Measurements from ENCODE around the gene ITGB3.

ITGB3 gene

DNA sequence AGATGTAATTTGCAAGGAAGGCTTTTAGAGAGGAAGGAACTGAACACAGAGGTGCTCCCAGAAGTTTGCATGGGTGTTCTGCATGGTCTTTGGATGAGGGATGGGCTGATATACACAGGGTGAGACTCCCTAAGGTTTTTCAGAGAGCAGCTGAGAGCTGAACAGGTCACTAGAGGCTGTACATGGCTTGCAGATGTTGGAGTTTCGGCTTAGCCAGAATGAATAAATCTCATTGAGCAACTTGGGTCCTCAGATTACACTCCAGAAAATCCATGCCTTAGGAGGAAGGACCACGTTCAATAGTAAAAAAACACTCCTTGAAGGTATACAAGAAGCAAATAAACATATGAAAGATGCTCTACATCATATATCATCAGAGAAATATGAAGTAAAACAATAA, 7.5 kb upstream of the ITGB3 start:
- no peak for TF ChIP-seq CTCF (IDR thresholded peaks at IDR 0.05; ENCODE audit: borderline replicate concordance, insufficient read depth, low read depth, low read length)
- no peak overlapping the region for H3K4me3 ChIP-seq (ENCODE audit: low read depth, low read length)

DNA sequence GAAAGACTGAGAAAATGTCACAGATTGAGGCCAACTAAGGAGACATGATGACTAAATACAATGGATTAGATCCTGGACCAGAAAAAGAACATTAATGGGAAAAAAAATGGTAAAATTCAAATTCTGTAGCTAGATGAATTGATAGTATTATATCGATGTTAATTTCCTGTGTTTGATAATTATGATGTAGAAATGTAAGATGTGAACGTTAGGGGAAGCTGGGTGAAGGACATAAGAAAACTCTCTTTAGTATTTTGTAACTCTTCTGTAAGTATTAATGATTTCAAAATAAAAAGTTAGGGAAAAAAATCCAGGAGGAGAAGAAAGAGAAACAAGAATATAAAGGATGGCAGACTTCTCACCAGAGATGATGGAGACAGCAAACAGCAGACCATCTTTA, 2.8 kb upstream of the ITGB3 start:
- no peak for TF ChIP-seq CTCF (IDR thresholded peaks at IDR 0.05; ENCODE audit: borderline replicate concordance, insufficient read depth, low read depth, low read length)
- H3K4me3 ChIP-seq (ENCODE audit: low read depth, low read length), result no peak overlapping the region

- H3K4me3 ChIP-seq (ENCODE audit: low read depth, low read length), result no peak overlapping the region
- TF ChIP-seq CTCF (IDR thresholded peaks at IDR 0.05; ENCODE audit: borderline replicate concordance, insufficient read depth, low read depth, low read length), result no peak
Measured at GRCh38 chr17:47251421-47251940, 2.1 kb upstream of the ITGB3 start.

GRCh38 chr17:47252209-47252608, 1.4 kb upstream of the ITGB3 start:
- TF ChIP-seq CTCF (IDR thresholded peaks at IDR 0.05; ENCODE audit: borderline replicate concordance, insufficient read depth, low read depth, low read length), result no peak
- H3K4me3 ChIP-seq (ENCODE audit: low read depth, low read length), result no peak overlapping the region

- peak overlapping the region; percentile 77 for H3K4me3 ChIP-seq (ENCODE audit: low read depth, low read length)
- no peak for TF ChIP-seq CTCF (IDR thresholded peaks at IDR 0.05; ENCODE audit: borderline replicate concordance, insufficient read depth, low read depth, low read length)
Measured at GRCh38 chr17:47252766-47253512, 688 bp upstream of the ITGB3 start.

DNA sequence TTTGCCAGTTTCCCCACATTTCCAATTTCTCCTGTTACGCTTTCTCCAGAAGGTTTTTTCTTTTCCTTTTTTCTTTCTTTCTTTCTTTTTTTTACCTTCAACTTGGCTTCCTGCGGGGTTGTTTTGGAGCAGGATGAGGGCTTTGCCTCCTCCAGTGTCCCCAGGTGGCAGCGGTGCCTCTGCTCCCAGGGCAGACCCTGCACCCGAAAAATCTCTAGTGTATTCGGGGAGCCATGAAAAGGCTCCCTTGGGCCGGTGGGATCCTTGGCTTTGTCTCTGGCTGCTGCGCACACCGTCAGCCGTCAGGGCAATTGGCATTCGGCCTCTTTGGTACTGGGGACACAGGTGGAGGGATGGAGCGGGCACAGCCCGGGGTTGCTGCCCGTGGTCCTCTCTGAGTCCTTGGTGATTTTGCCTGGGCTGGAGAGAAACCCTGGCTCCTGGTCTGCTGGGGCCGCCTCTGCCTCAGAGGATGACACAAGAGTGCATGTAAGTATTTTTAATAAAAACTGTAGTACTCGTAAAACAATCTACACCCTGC, 846 bp downstream of the ITGB3 start:
- TF ChIP-seq CTCF (IDR thresholded peaks at IDR 0.05; ENCODE audit: borderline replicate concordance, insufficient read depth, low read depth, low read length), result no peak
- H3K4me3 ChIP-seq (ENCODE audit: low read depth, low read length), result peak overlapping the region; percentile 77
